Measurements from ENCODE around the gene CRELD2. TPM values are rescaled to one million over a fixed set of nuclear protein-coding genes. Genes with fewer than 3 reads are reported as not detected.

CRELD2 gene
- total and polyA plus RNA-seq, 2 experiments from 2014 or later: 35.7 to 47.7 TPM

GRCh38 chr22:49948116-49948957 lies 29.9 kb downstream of the CRELD2 start:
- DNase-seq (ENCODE audit: low spot score) (no peak), ATAC-seq (no peak)
- H3K36me3 ChIP-seq (ENCODE audit: insufficient read depth): no peaks in the 10 kb centered on the region
- H3K4me3 ChIP-seq: no peak overlapping the region
- no peaks in the 10 kb centered on the region for H3K9me3 Mint-ChIP-seq
- H3F3A ChIP-seq (replicated peaks; ENCODE audit: low read depth): 0 out of 2 replicates have a peak, but pooled peaks cover 2% of the 10 kb centered on the region
- no peak overlapping the region for H2AFZ ChIP-seq
- peaks cover 10% of the 10 kb centered on the region; the same call in 1 of the 2 replicates for H3K4me1 ChIP-seq (ENCODE audit: insufficient read depth)
- no peak overlapping the region for H3K4me2 ChIP-seq
- peaks cover 3% of the 10 kb centered on the region for H3K27me3 Mint-ChIP-seq (ENCODE audit: insufficient read depth, low read depth, poor library complexity)
- H3K4me1 Mint-ChIP-seq: peaks cover 18% of the 10 kb centered on the region
- no peaks in the 10 kb centered on the region for H3K9me2 ChIP-seq (ENCODE audit: insufficient read depth)
- no peaks in the 10 kb centered on the region for H3K79me2 ChIP-seq (replicated peaks; ENCODE audit: insufficient read depth)
- TF ChIP-seq, protein P1, sequence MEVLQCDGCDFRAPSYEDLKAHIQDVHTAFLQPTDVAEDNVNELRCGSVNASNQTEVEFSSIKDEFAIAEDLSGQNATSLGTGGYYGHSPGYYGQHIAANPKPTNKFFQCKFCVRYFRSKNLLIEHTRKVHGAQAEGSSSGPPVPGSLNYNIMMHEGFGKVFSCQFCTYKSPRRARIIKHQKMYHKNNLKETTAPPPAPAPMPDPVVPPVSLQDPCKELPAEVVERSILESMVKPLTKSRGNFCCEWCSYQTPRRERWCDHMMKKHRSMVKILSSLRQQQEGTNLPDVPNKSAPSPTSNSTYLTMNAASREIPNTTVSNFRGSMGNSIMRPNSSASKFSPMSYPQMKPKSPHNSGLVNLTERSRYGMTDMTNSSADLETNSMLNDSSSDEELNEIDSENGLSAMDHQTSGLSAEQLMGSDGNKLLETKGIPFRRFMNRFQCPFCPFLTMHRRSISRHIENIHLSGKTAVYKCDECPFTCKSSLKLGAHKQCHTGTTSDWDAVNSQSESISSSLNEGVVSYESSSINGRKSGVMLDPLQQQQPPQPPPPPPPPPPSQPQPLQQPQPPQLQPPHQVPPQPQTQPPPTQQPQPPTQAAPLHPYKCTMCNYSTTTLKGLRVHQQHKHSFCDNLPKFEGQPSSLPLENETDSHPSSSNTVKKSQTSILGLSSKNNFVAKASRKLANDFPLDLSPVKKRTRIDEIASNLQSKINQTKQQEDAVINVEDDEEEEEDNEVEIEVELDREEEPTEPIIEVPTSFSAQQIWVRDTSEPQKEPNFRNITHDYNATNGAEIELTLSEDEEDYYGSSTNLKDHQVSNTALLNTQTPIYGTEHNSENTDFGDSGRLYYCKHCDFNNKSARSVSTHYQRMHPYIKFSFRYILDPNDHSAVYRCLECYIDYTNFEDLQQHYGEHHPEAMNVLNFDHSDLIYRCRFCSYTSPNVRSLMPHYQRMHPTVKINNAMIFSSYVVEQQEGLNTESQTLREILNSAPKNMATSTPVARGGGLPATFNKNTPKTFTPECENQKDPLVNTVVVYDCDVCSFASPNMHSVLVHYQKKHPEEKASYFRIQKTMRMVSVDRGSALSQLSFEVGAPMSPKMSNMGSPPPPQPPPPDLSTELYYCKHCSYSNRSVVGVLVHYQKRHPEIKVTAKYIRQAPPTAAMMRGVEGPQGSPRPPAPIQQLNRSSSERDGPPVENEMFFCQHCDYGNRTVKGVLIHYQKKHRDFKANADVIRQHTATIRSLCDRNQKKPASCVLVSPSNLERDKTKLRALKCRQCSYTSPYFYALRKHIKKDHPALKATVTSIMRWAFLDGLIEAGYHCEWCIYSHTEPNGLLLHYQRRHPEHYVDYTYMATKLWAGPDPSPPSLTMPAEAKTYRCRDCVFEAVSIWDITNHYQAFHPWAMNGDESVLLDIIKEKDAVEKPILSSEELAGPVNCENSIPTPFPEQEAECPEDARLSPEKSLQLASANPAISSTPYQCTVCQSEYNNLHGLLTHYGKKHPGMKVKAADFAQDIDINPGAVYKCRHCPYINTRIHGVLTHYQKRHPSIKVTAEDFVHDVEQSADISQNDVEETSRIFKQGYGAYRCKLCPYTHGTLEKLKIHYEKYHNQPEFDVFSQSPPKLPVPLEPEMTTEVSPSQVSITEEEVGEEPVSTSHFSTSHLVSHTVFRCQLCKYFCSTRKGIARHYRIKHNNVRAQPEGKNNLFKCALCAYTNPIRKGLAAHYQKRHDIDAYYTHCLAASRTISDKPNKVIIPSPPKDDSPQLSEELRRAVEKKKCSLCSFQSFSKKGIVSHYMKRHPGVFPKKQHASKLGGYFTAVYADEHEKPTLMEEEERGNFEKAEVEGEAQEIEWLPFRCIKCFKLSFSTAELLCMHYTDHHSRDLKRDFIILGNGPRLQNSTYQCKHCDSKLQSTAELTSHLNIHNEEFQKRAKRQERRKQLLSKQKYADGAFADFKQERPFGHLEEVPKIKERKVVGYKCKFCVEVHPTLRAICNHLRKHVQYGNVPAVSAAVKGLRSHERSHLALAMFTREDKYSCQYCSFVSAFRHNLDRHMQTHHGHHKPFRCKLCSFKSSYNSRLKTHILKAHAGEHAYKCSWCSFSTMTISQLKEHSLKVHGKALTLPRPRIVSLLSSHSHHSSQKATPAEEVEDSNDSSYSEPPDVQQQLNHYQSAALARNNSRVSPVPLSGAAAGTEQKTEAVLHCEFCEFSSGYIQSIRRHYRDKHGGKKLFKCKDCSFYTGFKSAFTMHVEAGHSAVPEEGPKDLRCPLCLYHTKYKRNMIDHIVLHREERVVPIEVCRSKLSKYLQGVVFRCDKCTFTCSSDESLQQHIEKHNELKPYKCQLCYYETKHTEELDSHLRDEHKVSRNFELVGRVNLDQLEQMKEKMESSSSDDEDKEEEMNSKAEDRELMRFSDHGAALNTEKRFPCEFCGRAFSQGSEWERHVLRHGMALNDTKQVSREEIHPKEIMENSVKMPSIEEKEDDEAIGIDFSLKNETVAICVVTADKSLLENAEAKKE (CRISPR knock-in tag; IDR thresholded peaks at IDR 0.05): no peak
- TF ChIP-seq STAT1 (IDR thresholded peaks at IDR 0.05; ENCODE audit: unreplicated experiment) (no peak), POLR2AphosphoS5 (IDR thresholded peaks at IDR 0.05; ENCODE audit: low read depth) (no peak), JUNB (IDR thresholded peaks at IDR 0.05; ENCODE audit: unreplicated experiment) (no peak)
- TF ChIP-seq, protein P2, sequence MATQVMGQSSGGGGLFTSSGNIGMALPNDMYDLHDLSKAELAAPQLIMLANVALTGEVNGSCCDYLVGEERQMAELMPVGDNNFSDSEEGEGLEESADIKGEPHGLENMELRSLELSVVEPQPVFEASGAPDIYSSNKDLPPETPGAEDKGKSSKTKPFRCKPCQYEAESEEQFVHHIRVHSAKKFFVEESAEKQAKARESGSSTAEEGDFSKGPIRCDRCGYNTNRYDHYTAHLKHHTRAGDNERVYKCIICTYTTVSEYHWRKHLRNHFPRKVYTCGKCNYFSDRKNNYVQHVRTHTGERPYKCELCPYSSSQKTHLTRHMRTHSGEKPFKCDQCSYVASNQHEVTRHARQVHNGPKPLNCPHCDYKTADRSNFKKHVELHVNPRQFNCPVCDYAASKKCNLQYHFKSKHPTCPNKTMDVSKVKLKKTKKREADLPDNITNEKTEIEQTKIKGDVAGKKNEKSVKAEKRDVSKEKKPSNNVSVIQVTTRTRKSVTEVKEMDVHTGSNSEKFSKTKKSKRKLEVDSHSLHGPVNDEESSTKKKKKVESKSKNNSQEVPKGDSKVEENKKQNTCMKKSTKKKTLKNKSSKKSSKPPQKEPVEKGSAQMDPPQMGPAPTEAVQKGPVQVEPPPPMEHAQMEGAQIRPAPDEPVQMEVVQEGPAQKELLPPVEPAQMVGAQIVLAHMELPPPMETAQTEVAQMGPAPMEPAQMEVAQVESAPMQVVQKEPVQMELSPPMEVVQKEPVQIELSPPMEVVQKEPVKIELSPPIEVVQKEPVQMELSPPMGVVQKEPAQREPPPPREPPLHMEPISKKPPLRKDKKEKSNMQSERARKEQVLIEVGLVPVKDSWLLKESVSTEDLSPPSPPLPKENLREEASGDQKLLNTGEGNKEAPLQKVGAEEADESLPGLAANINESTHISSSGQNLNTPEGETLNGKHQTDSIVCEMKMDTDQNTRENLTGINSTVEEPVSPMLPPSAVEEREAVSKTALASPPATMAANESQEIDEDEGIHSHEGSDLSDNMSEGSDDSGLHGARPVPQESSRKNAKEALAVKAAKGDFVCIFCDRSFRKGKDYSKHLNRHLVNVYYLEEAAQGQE (IDR thresholded peaks at IDR 0.05; ENCODE audit: unreplicated experiment): no peak
- TF ChIP-seq, protein P3, sequence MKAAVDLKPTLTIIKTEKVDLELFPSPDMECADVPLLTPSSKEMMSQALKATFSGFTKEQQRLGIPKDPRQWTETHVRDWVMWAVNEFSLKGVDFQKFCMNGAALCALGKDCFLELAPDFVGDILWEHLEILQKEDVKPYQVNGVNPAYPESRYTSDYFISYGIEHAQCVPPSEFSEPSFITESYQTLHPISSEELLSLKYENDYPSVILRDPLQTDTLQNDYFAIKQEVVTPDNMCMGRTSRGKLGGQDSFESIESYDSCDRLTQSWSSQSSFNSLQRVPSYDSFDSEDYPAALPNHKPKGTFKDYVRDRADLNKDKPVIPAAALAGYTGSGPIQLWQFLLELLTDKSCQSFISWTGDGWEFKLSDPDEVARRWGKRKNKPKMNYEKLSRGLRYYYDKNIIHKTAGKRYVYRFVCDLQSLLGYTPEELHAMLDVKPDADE (IDR thresholded peaks at IDR 0.05): no peak
- no peaks in the 10 kb centered on the region for H3K36me3 Mint-ChIP-seq (ENCODE audit: low read depth)
- H3K27me3 ChIP-seq (ENCODE audit: insufficient read depth): no peaks in the 10 kb centered on the region
- H3K27ac Mint-ChIP-seq: no peak overlapping the region
- no peak overlapping the region for H3K27ac ChIP-seq (ENCODE audit: low read depth)
- H3K4me3 Mint-ChIP-seq: no peak overlapping the region
- H4K20me1 ChIP-seq (replicated peaks; ENCODE audit: insufficient read depth): no peaks in the 10 kb centered on the region

Data from GM23338 (cell line).